LNCaP clone FGC (cell line): ENCODE results near the gene EAPP.

Experiments
- DNase-seq: peaks from one replicate; pipeline ENCODE4 v3.0.0-alpha.2; 2011; ENCODE audit warnings: low read depth
- H3K4me3 ChIP-seq: 2 replicates; pipeline ENCODE4 v1.5.1; 2011; ENCODE audit warnings: mild to moderate bottlenecking, low read depth, low read length, control low read depth
- CTCF ChIP-seq: IDR thresholded peaks from 2 replicates; pipeline ENCODE4 v1.5.1; 2012; ENCODE audit warnings: mild to moderate bottlenecking; ENCODE audit not compliant: control insufficient read depth, insufficient read depth; ENCODE audit errors: extremely low read depth

The EAPP gene

GRCh38 chr14:34466691-34467090, 72.8 kb downstream of the EAPP start:
- DNase-seq: no peak
- no peak overlapping the region for H3K4me3 ChIP-seq
- TF ChIP-seq CTCF: no peak
